H9 (cell line): ENCODE measurements around the gene OR56B1. TPM values are rescaled to one million over a fixed set of nuclear protein-coding genes. Genes with fewer than 3 reads are reported as not detected.

Experiments used
- DNase-seq: peaks from one replicate; pipeline ENCODE4 v3.0.0-alpha.2; 2017
- H2AFZ ChIP-seq: one replicate; pipeline ENCODE4 v1.6.1; 2013; ENCODE audit warnings: mild to moderate bottlenecking, low read length, control low read depth, moderate library complexity
- H2AK5ac ChIP-seq: 2 replicates; pipeline ENCODE4 v1.6.1; 2013; ENCODE audit warnings: low read length, control low read depth, mixed read lengths; ENCODE audit not compliant: insufficient read length
- H2BK120ac ChIP-seq: one replicate; pipeline ENCODE4 v1.6.1; 2013; ENCODE audit warnings: low read depth, mild to moderate bottlenecking, low read length, control low read depth, inconsistent platforms; ENCODE audit not compliant: poor library complexity, severe bottlenecking
- H2BK12ac ChIP-seq: 2 replicates; pipeline ENCODE4 v1.6.1; 2013; ENCODE audit warnings: low read length, control low read depth, mixed read lengths, low read depth; ENCODE audit not compliant: insufficient read length
- H2BK15ac ChIP-seq: 2 replicates; pipeline ENCODE4 v1.6.1; 2013; ENCODE audit warnings: low read depth, low read length, control low read depth
- H2BK20ac ChIP-seq: one replicate; pipeline ENCODE4 v1.6.1; 2013; ENCODE audit warnings: low read depth, mild to moderate bottlenecking, low read length, control low read depth, inconsistent platforms; ENCODE audit not compliant: poor library complexity, severe bottlenecking
- H2BK5ac ChIP-seq: 2 replicates; pipeline ENCODE4 v1.6.1; 2013; ENCODE audit warnings: low read length, control low read depth, mixed read lengths; ENCODE audit not compliant: insufficient read length
- H3K14ac ChIP-seq: 2 replicates; pipeline ENCODE4 v1.6.1; 2013; ENCODE audit warnings: low read length, control low read depth; ENCODE audit not compliant: insufficient read depth
- H3K18ac ChIP-seq: 2 replicates; pipeline ENCODE4 v1.6.1; 2013; ENCODE audit warnings: low read depth, mild to moderate bottlenecking, mixed read lengths, low read length, control low read depth; ENCODE audit not compliant: insufficient read length
- H3K23ac ChIP-seq: 2 replicates; pipeline ENCODE4 v1.6.1; 2013; ENCODE audit warnings: low read length, control low read depth, mixed read lengths, low read depth; ENCODE audit not compliant: insufficient read length
- H3K23me2 ChIP-seq: 2 replicates; pipeline ENCODE4 v1.6.1; 2013; ENCODE audit warnings: low read depth, mild to moderate bottlenecking, mixed read lengths, low read length, control low read depth; ENCODE audit not compliant: insufficient read length, poor library complexity, severe bottlenecking
- H3K27ac ChIP-seq: 2 replicates; pipeline ENCODE4 v1.5.1; 2013; ENCODE audit warnings: low read length, control low read depth, mixed read lengths, low read depth; ENCODE audit not compliant: insufficient read length
- H3K27me3 ChIP-seq: 2 replicates; pipeline ENCODE4 v1.6.1; 2013; ENCODE audit warnings: low read length, control low read depth, inconsistent platforms; ENCODE audit not compliant: insufficient read depth
- H3K4ac ChIP-seq: 2 replicates; pipeline ENCODE4 v1.6.1; 2013; ENCODE audit warnings: low read depth, mild to moderate bottlenecking, control low read depth, inconsistent platforms, low read length, moderate library complexity
- H3K4me1 ChIP-seq: 2 replicates; pipeline ENCODE4 v1.6.1; 2013; ENCODE audit warnings: low read length, control low read depth, inconsistent platforms; ENCODE audit not compliant: insufficient read depth
- H3K4me2 ChIP-seq: 2 replicates; pipeline ENCODE4 v1.6.1; 2013; ENCODE audit warnings: low read length, control low read depth, mixed read lengths; ENCODE audit not compliant: insufficient read length, insufficient read depth
- H3K56ac ChIP-seq: 2 replicates; pipeline ENCODE4 v1.6.1; 2013; ENCODE audit warnings: low read depth, mild to moderate bottlenecking, mixed read lengths, low read length, control low read depth; ENCODE audit not compliant: insufficient read length
- H3K79me1 ChIP-seq: 2 replicates; pipeline ENCODE4 v1.6.1; 2013; ENCODE audit warnings: low read depth, mild to moderate bottlenecking, moderate library complexity, low read length, control low read depth, inconsistent platforms; ENCODE audit not compliant: insufficient read depth, poor library complexity, severe bottlenecking
- H3K79me2 ChIP-seq: 2 replicates; pipeline ENCODE4 v1.6.1; 2013; ENCODE audit warnings: low read length, control low read depth, inconsistent platforms; ENCODE audit not compliant: insufficient read depth
- H3K9ac ChIP-seq: 2 replicates; pipeline ENCODE4 v1.6.1; 2013; ENCODE audit warnings: low read length, control low read depth, mixed read lengths; ENCODE audit not compliant: insufficient read length; ENCODE audit errors: extremely low read depth
- H3K9me3 ChIP-seq: one replicate; pipeline ENCODE4 v1.6.1; 2013; ENCODE audit warnings: low read depth, low read length, inconsistent platforms; ENCODE audit not compliant: control insufficient read depth
- H3T11ph ChIP-seq: one replicate; pipeline ENCODE4 v1.6.1; 2013; ENCODE audit warnings: mild to moderate bottlenecking, low read length, control low read depth, inconsistent platforms
- H4K20me1 ChIP-seq: one replicate; pipeline ENCODE4 v1.6.1; 2013; ENCODE audit not compliant: control insufficient read depth, insufficient read length, insufficient read depth
- H4K5ac ChIP-seq: 2 replicates; pipeline ENCODE4 v1.6.1; 2013; ENCODE audit warnings: low read depth, mild to moderate bottlenecking, mixed read lengths, low read length, control low read depth; ENCODE audit not compliant: insufficient read length
- H4K8ac ChIP-seq: replicated peaks from 2 replicates; pipeline ENCODE4 v1.6.1; 2013; ENCODE audit warnings: low read length, control low read depth, mixed read lengths, low read depth; ENCODE audit not compliant: insufficient read length
- H4K91ac ChIP-seq: 2 replicates; pipeline ENCODE4 v1.6.1; 2013; ENCODE audit warnings: low read depth, mild to moderate bottlenecking, moderate library complexity, mixed read lengths, low read length, control low read depth; ENCODE audit not compliant: insufficient read length
- H3K27ac Mint-ChIP-seq, 3 experiments: 2 replicates in 2 of 3; 3 replicates in 1 of 3; pipeline ENCODE4 v1.8.0; 2020 to 2021; ENCODE audit warnings: mixed read lengths in 3 of 3, mild to moderate bottlenecking in 1 of 3, moderate library complexity in 1 of 3
- H3K27me3 Mint-ChIP-seq: 2 replicates; pipeline ENCODE4 v1.8.0; 2021; ENCODE audit warnings: low read depth, mild to moderate bottlenecking, moderate library complexity, mixed read lengths
- H3K36me3 Mint-ChIP-seq, 3 experiments: 2 replicates in 2 of 3; 3 replicates in 1 of 3; pipeline ENCODE4 v1.8.0; 2020 to 2021; ENCODE audit warnings: low read depth in 3 of 3, mixed read lengths in 3 of 3; ENCODE audit not compliant: insufficient read depth in 1 of 3
- H3K4me1 Mint-ChIP-seq, 2 experiments: 2 replicates each; pipeline ENCODE4 v1.8.0; 2020; ENCODE audit warnings: mixed read lengths in 2 of 2
- H3K4me3 Mint-ChIP-seq, 2 experiments: 2 replicates in 1 of 2; 3 replicates in 1 of 2; pipeline ENCODE4 v1.8.0; 2020 to 2021; ENCODE audit warnings: mild to moderate bottlenecking in 2 of 2, mixed read lengths in 2 of 2, moderate library complexity in 1 of 2
- H3K9me3 Mint-ChIP-seq, 2 experiments: 2 replicates in 1 of 2; 3 replicates in 1 of 2; pipeline ENCODE4 v1.8.0; 2020; ENCODE audit warnings: mild to moderate bottlenecking in 2 of 2, mixed read lengths in 2 of 2, moderate library complexity in 1 of 2
- WGBS: extraction: QIAGEN DNeasy Blood & Tissue Kit; methylation state at CpG from one replicate; pipeline ENCODE4 v1.1.7; 2013; ENCODE audit warnings: missing lambda C conversion rate, low lambda C conversion rate, mixed read lengths; ENCODE audit not compliant: insufficient read length; ENCODE audit errors: extremely low coverage; 5-methylcytosine and 5-hydroxymethylcytosine counted together
- total RNA-seq: library from RNA; stranded (reverse); gene quantifications from 2 replicates; pipeline ENCODE4 v1.2.1, GENCODE V29; 2021
- TF ChIP-seq, protein P1 (sequence below): fragments of 200-600 bp; sonication (generic); conservative IDR thresholded peaks from 3 replicates; pipeline ENCODE4 v1.8.0; 2021; ENCODE audit warnings: antibody characterized with exemption, mild to moderate bottlenecking

OR56B1 gene
- total RNA-seq, 1 experiment from 2014 or later = not detected

GRCh38 chr11:5749836-5750235 lies 13.6 kb downstream of the OR56B1 start:
- Histone ChIP-seq H3K27me3 (no peaks in the 10 kb centered on the region), H2AFZ (no peak overlapping the region), H4K91ac (no peak overlapping the region), H4K20me1 (no peaks in the 10 kb centered on the region), H2BK12ac (no peak overlapping the region), H3K27ac (no peak overlapping the region), H2AK5ac (no peak overlapping the region), H3K4me2 (no peak overlapping the region), H3T11ph (no peak overlapping the region), H4K5ac (no peak overlapping the region), H3K56ac (no peak overlapping the region), H3K79me1 (no peaks in the 10 kb centered on the region), H2BK20ac (no peak overlapping the region), H2BK5ac (no peak overlapping the region), H3K4me1 (no peaks in the 10 kb centered on the region), H3K23ac (no peak overlapping the region), H3K14ac (no peak overlapping the region), H2BK15ac (no peak overlapping the region), H4K8ac (no peak overlapping the region), H2BK120ac (no peak overlapping the region), H3K79me2 (no peaks in the 10 kb centered on the region), H3K23me2 (no peaks in the 10 kb centered on the region), H3K18ac (no peak overlapping the region), H3K9me3 (no peaks in the 10 kb centered on the region), H3K9ac (no peak overlapping the region), H3K4ac (no peak overlapping the region)
- Mint-ChIP-seq H3K4me1 (no peaks in the 10 kb centered on the region), H3K36me3 (no peaks in the 10 kb centered on the region), H3K27ac (no peak overlapping the region), H3K27me3 (no peaks in the 10 kb centered on the region), H3K4me3 (no peak overlapping the region), H3K9me3 (no peaks in the 10 kb centered on the region; a peak in 1 of 5 replicates)
- WGBS = no CpG with 5 or more reads among the region's 3 CpGs
- TF ChIP-seq, protein P1, sequence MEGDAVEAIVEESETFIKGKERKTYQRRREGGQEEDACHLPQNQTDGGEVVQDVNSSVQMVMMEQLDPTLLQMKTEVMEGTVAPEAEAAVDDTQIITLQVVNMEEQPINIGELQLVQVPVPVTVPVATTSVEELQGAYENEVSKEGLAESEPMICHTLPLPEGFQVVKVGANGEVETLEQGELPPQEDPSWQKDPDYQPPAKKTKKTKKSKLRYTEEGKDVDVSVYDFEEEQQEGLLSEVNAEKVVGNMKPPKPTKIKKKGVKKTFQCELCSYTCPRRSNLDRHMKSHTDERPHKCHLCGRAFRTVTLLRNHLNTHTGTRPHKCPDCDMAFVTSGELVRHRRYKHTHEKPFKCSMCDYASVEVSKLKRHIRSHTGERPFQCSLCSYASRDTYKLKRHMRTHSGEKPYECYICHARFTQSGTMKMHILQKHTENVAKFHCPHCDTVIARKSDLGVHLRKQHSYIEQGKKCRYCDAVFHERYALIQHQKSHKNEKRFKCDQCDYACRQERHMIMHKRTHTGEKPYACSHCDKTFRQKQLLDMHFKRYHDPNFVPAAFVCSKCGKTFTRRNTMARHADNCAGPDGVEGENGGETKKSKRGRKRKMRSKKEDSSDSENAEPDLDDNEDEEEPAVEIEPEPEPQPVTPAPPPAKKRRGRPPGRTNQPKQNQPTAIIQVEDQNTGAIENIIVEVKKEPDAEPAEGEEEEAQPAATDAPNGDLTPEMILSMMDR = no peak
- DNase-seq = no peak
